Ascending aorta (tissue), 2 donors: ENCODE measurements around the gene RGS7. TPM values are rescaled to one million over a fixed set of nuclear protein-coding genes. Genes with fewer than 3 reads are reported as not detected.

ENCODE experiments used
- DNase-seq, 2 donors: peaks; one replicate each; pipeline ENCODE4 v3.0.0-alpha.2; 2019; ENCODE audit warnings: low spot score in 2 of 2
- H3K27ac ChIP-seq, 2 donors: fragments of 200-600 bp; sonication (generic); one replicate each; pipeline ENCODE4 v1.5.1; 2016 to 2017; ENCODE audit warnings: mild to moderate bottlenecking in 1 of 2
- H3K27me3 ChIP-seq: fragments of 200-600 bp; sonication (generic); one replicate; pipeline ENCODE4 v1.5.1; 2017
- H3K36me3 ChIP-seq, 2 donors: fragments of 200-600 bp; sonication (generic); one replicate each; pipeline ENCODE4 v1.5.1; 2016
- H3K4me1 ChIP-seq, 2 donors: fragments of 200-600 bp; sonication (generic); one replicate each; pipeline ENCODE4 v1.5.1; 2016 to 2017; ENCODE audit warnings: mild to moderate bottlenecking in 1 of 2
- H3K4me3 ChIP-seq, 2 donors: fragments of 200-600 bp; sonication (generic); one replicate each; pipeline ENCODE4 v1.5.1; 2016 to 2017; ENCODE audit warnings: mild to moderate bottlenecking in 1 of 2
- H3K9me3 ChIP-seq, 2 donors: fragments of 200-600 bp; sonication (generic); one replicate each; pipeline ENCODE4 v1.5.1; 2016
- intact Hi-C: fragments of 100-400 bp; cut with DNase I; formaldehyde crosslinking; loops from one replicate; pipeline ENCODE4 v1.15.1; 2023
- total RNA-seq: library from RNA; depleted of rRNA; stranded (reverse); fragments of >200 nt; gene quantifications from one replicate; pipeline ENCODE4 v1.1.0, GENCODE V29; 2016
- TF ChIP-seq, protein P1 (sequence below), 3 experiments: fragments of 200-600 bp in 2 of 3; fragments of 450-650 bp in 1 of 3; sonication (generic) in 2 of 3; IDR thresholded peaks; one replicate each; pipeline ENCODE4 v1.5.1; 2016 to 2019; ENCODE audit warnings: antibody characterized with exemption in 3 of 3, mild to moderate bottlenecking in 1 of 3, moderate library complexity in 1 of 3

The RGS7 gene
- total RNA-seq, 1 donor from 2014 or later, result not detected

DNA sequence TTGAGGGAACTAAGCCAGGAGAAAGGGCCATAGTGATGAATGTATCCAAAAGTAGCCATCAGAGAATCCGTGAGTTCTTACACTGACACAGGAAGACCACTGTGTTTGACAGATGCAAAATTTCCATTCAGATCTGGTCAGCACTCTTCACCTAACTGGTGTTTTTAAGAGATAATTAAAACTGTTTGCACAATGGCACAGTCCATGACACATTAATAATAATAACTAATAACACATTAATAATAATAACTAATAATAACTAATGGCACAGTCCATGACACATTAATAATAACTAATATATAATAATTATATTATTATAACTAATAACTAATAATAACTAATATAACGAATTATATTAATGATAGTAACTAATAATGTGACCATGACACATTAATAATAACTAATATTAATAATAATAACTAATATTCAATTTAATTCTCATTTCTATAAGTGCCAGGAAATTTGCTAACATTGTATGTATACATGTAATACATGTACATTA, 195.8 kb downstream of the RGS7 start:
- H3K4me3 ChIP-seq, result no peak overlapping the region
- intact Hi-C loops, result no loop called here
- no peaks in the 10 kb centered on the region for H3K9me3 ChIP-seq
- H3K27ac ChIP-seq, result no peak overlapping the region
- H3K36me3 ChIP-seq, result no peaks in the 10 kb centered on the region
- TF ChIP-seq, protein P1, sequence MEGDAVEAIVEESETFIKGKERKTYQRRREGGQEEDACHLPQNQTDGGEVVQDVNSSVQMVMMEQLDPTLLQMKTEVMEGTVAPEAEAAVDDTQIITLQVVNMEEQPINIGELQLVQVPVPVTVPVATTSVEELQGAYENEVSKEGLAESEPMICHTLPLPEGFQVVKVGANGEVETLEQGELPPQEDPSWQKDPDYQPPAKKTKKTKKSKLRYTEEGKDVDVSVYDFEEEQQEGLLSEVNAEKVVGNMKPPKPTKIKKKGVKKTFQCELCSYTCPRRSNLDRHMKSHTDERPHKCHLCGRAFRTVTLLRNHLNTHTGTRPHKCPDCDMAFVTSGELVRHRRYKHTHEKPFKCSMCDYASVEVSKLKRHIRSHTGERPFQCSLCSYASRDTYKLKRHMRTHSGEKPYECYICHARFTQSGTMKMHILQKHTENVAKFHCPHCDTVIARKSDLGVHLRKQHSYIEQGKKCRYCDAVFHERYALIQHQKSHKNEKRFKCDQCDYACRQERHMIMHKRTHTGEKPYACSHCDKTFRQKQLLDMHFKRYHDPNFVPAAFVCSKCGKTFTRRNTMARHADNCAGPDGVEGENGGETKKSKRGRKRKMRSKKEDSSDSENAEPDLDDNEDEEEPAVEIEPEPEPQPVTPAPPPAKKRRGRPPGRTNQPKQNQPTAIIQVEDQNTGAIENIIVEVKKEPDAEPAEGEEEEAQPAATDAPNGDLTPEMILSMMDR (IDR thresholded peaks at IDR 0.05), result no peak
- no peaks in the 10 kb centered on the region for H3K27me3 ChIP-seq
- no peak for DNase-seq
- no peaks in the 10 kb centered on the region for H3K4me1 ChIP-seq

DNA sequence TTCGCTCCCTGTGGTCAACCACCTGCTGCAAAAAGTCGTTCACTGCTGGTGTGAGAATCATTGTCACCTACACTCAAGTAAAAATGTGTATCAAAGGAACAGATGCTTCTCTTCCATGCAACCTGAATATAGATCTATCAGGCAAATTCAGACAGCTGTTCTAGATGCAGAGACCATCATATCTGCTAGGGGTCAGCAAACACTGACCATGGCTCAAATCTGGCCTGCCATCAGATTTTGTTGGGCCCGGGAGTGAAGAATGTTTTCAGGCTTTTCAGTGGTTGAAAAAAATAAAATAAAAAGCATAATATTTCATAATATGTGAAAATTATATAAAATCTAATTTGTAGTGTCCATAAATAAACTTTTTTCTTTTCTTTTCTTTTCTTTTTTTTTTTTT, 199.6 kb downstream of the RGS7 start:
- no peaks in the 10 kb centered on the region for H3K36me3 ChIP-seq
- TF ChIP-seq, protein P1 (IDR thresholded peaks at IDR 0.05), result no peak

DNA sequence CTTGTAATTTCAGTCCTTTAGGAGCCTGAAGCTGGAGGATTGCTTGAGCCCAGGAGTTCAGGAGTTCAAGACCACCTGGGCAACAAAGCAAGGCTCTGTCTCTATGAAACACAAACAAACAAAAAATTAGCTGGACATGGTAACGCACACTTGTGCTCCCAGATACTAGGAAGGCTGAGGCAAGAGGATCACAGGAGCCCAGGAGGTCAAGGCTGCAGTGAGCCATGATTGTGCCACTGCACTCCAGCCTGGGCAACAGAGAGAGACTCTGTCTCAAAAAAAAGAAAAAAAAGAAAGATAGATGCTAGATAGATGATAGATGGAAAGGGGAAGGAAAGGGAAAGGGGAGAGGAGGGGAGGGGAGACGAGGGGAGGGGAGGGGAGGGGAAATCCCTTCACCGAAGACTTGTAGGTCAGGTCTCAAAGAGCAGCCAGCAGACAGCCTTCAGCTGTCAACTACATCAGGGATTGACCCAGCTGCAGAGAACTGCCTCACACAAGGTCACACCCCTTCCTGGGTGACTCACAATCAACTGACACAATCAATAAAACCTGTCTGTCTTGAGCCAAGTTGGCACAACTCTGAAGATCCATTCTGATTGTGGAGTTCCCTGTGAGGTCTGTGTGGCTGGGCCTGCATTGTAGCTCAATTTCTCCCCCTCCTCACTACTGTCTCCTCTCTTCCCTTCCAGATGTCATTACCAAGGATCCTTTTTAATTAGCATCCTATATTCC, 200.6 kb downstream of the RGS7 start:
- Histone ChIP-seq H3K9me3 (no peaks in the 10 kb centered on the region), H3K27ac (no peak overlapping the region), H3K4me3 (no peak overlapping the region), H3K36me3 (no peaks in the 10 kb centered on the region), H3K4me1 (no peaks in the 10 kb centered on the region), H3K27me3 (no peaks in the 10 kb centered on the region)
- no peak for DNase-seq
- TF ChIP-seq, protein P1 (IDR thresholded peaks at IDR 0.05), result no peak
- intact Hi-C loops, result no loop called here

More for the DNA sequence above, 199.6 kb downstream of the RGS7 start:
- H3K4me3 ChIP-seq, result no peak overlapping the region
- no peak for DNase-seq
- intact Hi-C loops, result no loop called here
- no peaks in the 10 kb centered on the region for H3K9me3 ChIP-seq
- no peaks in the 10 kb centered on the region for H3K4me1 ChIP-seq
- H3K27me3 ChIP-seq, result no peaks in the 10 kb centered on the region
- no peak overlapping the region for H3K27ac ChIP-seq

DNA sequence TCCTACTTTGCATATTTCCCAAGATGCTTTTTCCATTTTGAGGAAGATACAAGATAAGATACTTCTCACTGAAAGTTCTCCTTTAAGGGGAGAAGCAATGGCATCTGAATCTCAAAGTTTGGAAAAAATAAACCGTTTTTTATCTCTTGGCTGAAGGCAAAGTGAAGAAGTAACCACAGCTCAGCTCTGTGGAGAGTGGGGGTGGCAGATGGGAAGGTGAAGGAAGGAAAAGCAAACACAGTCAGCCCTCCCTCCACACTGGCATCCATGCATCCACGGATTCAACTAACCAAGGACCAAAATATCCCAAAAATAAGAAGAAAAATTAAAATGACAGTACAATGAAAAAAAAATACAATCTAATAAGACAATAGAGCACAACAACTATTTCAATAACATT, 211.1 kb downstream of the RGS7 start:
- intact Hi-C loops, result no loop called here
- DNase-seq, result no peak
- Histone ChIP-seq H3K9me3 (no peaks in the 10 kb centered on the region), H3K27me3 (no peaks in the 10 kb centered on the region), H3K27ac (no peak overlapping the region), H3K4me1 (no peaks in the 10 kb centered on the region), H3K4me3 (no peak overlapping the region), H3K36me3 (no peaks in the 10 kb centered on the region)
- TF ChIP-seq, protein P1 (IDR thresholded peaks at IDR 0.05), result no peak

DNA sequence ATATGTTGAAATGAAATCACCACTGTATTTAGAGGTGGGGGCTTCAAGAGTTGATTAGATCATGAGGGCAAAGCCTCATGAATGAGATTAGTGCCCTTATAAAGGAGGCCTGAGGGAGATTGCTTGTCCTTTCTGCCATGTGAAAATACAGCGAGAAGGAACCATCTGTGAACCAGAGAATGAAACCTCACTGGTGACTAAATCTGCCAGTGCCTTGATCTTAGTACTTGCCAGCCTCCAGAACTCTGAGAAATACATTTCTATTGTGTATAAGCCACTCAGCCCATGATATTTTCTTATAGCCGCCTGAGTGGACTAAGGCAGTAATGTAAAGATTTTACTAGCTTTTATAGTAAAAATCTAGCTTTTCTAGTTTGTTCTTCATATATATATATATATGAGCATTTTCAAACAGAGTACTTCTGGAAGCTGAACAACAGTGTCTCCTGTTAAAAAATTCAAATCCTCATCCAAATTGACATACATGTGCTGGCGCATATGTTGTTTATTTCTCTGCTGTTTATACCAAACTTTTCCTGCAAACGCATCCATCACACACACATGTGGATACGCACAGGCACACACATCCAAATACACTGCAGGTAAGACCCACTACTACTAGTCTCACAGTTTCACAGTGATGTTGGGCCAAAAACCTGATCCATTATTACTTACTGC, 213.1 kb downstream of the RGS7 start:
- DNase-seq, result no peak
- Histone ChIP-seq H3K4me3 (no peak overlapping the region), H3K27ac (no peak overlapping the region), H3K9me3 (no peaks in the 10 kb centered on the region), H3K36me3 (no peaks in the 10 kb centered on the region), H3K4me1 (no peaks in the 10 kb centered on the region), H3K27me3 (no peaks in the 10 kb centered on the region)
- intact Hi-C loops, result no loop called here
- TF ChIP-seq, protein P1 (IDR thresholded peaks at IDR 0.05), result no peak
